GM13977 (cell line): ENCODE data around the gene TTLL3.

Experiments
- DNase-seq: peaks from one replicate; pipeline ENCODE4 v3.0.0; 2012; ENCODE audit warnings: low spot score
- in situ Hi-C: fragments of 300-500 bp; cut with MboI; formaldehyde crosslinking; loops from one replicate; pipeline ENCODE4 v1.12.0; 2022; ENCODE audit warnings: low sequenced_read_pairs, low pct_unique_long_range_greater_than_20kb, mixed read lengths, inconsistent platforms; ENCODE audit not compliant: unreplicated experiment
- TF ChIP-seq, protein P1 (sequence below): IDR thresholded peaks from 2 replicates; pipeline ENCODE4 v1.5.1; 2012; ENCODE audit warnings: mild to moderate bottlenecking, control low read depth; ENCODE audit not compliant: insufficient read depth; ENCODE audit errors: extremely low read depth, missing control alignments

TTLL3 gene

GRCh38 chr3:9820946-9821345, 10.9 kb downstream of the TTLL3 start:
- in situ Hi-C loops = no loop called here
- TF ChIP-seq, protein P1, sequence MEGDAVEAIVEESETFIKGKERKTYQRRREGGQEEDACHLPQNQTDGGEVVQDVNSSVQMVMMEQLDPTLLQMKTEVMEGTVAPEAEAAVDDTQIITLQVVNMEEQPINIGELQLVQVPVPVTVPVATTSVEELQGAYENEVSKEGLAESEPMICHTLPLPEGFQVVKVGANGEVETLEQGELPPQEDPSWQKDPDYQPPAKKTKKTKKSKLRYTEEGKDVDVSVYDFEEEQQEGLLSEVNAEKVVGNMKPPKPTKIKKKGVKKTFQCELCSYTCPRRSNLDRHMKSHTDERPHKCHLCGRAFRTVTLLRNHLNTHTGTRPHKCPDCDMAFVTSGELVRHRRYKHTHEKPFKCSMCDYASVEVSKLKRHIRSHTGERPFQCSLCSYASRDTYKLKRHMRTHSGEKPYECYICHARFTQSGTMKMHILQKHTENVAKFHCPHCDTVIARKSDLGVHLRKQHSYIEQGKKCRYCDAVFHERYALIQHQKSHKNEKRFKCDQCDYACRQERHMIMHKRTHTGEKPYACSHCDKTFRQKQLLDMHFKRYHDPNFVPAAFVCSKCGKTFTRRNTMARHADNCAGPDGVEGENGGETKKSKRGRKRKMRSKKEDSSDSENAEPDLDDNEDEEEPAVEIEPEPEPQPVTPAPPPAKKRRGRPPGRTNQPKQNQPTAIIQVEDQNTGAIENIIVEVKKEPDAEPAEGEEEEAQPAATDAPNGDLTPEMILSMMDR = no peak

GRCh38 chr3:9825451-9826040, 15.5 kb downstream of the TTLL3 start:
- in situ Hi-C loops = no loop called here
- no peak for DNase-seq
- TF ChIP-seq, protein P1 = no peak

More at GRCh38 chr3:9820946-9821345, 10.9 kb downstream of the TTLL3 start:
- no peak for DNase-seq

GRCh38 chr3:9826815-9827573, 16.9 kb downstream of the TTLL3 start:
- no peak for DNase-seq

GRCh38 chr3:9828801-9829755, 19.0 kb downstream of the TTLL3 start:
- DNase-seq = no peak
- in situ Hi-C loops = no loop called here
- TF ChIP-seq, protein P1 = no peak

More at GRCh38 chr3:9826815-9827573, 16.9 kb downstream of the TTLL3 start:
- TF ChIP-seq, protein P1 = peak; percentile 27
- in situ Hi-C loops = no loop called here

GRCh38 chr3:9831253-9831652, 21.2 kb downstream of the TTLL3 start:
- TF ChIP-seq, protein P1 = no peak
- in situ Hi-C loops = no loop called here
- DNase-seq = no peak

DNA sequence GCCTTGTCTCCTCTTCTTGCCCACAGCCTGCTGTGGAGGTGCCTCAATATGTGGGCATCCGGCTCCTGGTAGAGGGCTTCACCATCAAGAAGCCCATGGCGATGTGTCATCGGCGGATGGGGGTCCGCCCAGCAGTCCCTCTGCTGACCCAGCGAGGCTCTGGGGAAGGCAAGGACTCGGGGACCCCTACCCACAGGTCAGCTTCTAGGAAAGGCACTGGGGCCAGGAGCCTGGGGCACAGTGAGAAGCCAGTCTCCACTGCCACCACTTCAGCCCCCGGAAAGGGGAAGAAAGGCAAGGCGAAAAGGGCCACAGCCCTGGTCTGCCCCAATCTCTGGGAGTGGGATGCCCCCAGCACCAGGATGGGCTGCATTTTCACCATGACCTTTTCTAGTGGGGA, 23.0 kb downstream of the TTLL3 start:
- TF ChIP-seq, protein P1 = no peak
- DNase-seq = no peak
- in situ Hi-C loops = no loop called here
